Brain pericyte (primary cell): ENCODE results near the gene HIP1.
A peak's percentile ranks its signal among the peaks of the same experiment; 100 is the strongest.
"Not testable (repeated sequence)": the region's sequence is repeated elsewhere in the genome, so short reads cannot be mapped to it uniquely, and the experiment has no call there.

Source experiments
- DNase-seq: peaks from one replicate; pipeline ENCODE4 v3.0.0-alpha.2; 2012; ENCODE audit warnings: low read depth, low spot score

HIP1 gene

DNA sequence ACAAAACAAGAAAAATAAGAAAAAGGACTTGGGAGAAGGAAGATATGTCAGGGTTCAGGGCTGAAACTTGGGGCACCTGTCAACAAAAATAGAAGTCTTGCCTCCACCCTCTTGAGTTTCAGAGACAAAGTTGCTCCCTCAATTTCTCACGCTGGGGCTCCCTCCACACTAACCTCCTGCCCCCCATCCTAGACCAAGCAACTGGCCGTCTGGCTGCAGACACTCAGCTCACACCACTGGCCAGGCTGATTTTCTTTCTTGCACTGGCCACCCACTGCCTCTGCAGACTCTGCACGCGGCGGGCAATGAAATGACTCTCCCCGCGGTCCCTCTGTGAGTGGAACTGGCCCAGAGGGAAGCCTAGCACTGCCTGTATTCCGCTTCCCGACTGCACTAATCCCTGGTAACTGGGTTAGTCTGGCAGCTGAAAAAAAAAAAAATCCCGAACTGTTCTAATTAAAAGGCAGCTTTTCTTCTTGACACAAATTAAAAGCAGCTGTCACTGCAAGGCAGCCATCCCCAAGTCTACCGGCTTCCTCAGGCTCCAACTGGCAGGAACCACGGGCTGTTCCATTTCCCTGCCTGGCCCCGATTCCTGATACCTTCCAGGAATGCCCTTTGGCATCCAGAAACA lies 163.1 kb downstream of the HIP1 start:
- no peak for DNase-seq

DNA sequence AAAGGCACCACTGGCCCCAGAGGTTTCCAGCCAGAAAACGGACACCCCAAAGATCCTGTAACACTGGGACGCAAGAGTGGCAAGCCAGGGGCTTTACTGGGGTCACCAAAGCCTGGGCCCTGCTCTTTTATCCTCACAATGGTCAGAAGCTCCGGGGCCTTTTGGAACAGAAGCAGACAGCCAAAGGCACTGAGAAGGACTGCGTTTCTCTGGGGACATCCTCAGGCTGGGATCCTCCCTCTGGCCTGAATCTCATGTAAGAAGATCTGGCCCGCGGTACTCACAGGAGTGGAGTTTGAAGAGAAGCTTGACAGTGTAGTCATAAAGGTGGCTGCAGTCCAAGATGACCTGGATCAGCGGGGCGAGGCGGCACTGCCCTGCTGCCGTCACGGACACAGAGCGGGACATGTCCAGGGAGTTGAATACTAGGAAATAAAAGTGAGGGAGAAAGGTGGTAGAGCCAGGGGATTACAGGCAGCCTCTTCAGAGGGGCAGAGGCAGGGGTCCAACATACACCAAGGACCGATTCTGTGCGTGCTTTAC lies 165.2 kb downstream of the HIP1 start:
- DNase-seq = no peak

DNA sequence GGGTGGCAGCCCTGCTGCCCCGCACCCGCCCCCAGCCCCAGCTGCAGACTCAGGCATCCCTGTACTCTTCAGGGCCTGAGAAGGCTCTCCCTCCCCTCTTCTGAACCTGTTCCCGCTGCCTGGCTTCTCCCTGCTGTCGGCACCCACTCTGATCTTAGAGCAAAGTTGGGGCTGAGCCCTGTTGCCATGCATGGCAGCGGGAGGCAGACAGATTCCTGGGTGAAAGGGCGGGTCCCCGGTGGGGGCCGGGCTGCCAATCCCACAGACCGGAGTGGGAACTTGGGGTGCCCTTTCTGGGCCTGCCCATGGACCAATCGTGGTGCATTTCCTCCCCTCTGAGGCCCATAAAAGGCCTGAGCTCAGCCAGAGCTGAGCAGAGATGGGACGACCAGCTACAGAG lies 165.9 kb downstream of the HIP1 start:
- DNase-seq = no peak

DNA sequence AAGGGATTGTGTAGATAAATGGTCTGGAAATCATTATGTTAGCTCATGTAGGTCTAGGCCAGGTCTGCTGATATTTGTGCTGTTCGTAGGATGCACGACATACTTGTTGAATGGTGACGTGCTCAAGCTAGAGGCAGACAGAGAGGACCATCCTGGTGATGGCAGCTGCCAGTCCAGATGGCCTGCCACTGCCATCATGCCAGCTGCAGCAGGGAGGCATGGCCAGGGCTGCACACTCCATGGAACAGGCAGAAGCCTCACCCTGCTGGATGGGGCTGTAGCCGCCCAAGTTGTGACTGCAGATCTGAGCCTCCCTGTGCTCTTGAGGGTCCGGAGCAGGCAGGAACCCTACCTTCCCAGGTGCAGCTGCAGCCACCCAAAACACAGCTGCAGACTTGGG lies 166.3 kb downstream of the HIP1 start:
- no peak for DNase-seq

DNA sequence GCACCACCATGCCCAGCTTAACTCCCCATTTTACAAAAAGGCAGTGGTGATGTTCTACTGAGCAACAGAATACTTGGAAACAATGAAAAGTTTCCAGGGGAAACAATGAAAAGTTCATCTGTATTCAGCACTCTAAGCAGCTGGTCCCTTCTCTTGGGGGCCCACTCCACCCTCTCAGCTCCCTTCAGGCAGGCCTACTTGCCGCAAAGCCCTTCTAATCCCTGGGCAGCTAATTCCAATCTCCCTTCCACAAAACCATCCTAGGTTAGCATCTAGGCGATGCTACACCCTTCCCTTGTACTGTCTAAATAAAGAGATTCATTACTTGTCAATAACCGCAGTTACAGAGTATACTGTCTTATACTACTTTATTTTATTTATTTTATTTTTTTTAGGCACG lies 167.5 kb downstream of the HIP1 start:
- no peak for DNase-seq

DNA sequence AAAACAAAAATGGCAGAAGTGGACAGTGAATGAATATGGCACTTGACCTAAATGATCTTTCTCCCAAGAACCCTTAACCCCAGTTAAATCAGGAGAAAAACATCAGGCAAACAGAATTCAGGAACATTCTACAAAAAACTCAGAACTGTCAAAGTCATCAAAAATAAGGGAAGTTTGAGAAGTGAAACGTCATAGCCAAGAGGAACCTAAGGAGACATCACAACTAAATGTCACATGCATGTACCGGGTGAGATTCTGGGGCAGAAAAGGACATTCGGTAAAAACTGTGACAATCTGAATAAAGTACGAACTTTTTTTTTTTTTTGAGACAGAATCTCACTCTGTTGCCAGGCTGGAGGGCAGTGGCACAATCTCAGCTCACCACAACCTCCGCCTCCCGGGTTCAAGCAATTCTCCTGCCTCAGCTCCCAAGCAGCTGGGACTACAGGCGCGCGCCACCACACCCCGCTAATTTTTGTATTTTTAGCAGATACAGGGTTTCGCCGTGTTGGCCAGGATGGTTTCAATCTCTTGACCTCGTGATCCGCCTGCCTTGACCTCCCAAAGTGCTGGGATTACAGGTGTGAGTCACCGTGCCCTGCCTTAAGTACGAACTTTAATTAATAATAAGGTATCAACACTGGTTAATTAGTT lies 169.0 kb downstream of the HIP1 start:
- not testable (repeated sequence) for DNase-seq

DNA sequence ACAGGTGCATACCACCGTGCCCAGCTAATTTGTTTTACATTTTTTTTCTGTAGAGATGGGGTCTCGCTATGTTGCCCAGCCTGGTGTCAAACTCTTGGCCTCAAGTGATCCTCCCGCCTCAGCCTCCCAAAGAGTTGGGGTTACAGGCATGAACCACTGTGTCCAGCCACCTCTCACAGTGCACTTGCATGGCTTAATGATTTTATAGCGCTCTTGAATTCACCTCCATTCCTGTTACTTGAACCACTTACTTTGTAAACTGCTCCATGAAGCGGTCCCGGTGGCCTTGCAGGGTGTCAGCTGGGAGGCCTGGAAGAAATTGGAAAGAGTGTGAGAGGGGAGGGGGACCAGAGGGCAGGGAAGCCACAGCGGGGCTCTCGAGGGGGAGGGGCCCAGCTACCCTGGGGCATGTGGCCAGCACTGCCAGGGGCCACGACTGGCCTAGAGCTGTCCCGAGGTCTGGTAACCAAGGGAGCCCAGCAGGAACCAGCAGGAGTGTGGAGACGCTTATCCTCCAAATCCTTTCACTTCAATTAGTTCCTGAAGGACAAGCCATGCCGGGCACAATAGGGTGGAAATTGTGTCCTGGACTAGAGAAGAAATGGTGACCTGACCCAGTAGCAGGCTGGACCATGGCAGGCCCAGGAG lies 170.7 kb downstream of the HIP1 start:
- no peak for DNase-seq

DNA sequence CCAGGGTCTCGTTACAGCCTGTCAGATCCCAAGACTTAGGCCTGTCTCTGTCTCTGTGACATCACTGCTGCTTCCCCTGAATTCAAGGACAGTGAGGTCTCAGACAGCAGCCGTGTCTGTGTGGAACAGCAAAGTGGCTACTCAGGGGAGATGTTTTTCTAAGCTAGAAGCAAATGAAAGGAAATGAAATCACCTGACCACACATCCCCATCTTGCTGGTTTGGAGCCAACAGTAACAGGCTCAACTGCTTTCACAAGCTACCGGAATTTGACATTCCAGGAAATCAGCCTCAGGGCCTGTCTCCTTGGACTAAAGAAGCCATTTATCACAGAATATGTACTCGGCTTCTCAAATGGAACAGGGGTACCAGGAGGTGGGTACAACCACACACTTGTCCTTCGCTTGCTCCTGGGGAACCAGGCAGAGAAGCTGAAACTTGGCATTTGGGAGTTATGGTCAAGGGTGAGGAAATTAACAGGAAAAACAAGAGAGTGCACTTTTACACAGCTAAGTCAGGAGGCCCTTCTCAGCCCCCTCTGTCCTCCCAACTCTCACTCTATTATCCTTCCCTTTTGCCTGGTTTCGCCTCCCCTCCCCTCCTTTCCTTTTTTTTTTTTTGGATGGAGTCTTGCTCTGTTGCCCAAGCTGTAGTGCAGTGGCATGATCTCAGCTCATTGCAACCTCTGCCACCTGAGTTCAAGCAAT lies 173.5 kb downstream of the HIP1 start:
- peak; percentile 53 for DNase-seq

DNA sequence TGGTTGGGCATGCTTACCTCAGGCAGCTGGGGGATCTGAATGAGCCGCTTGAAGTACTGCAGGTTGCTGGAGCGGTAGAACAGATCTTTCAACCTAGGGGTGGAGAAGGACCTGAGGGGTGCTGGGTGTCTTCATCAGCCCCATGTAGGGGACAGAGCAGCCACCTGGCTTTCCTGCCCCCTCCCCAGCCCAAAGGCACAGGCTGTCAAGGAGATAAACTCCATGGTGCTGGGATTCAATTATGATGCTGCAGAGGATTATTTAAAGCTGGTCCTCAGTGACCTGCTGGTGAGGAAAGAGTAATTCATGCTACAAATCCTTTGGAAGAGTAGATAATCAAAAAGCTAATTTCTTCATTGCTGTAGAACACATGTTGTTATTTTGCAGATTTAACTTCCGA lies 175.6 kb downstream of the HIP1 start:
- DNase-seq = no peak

DNA sequence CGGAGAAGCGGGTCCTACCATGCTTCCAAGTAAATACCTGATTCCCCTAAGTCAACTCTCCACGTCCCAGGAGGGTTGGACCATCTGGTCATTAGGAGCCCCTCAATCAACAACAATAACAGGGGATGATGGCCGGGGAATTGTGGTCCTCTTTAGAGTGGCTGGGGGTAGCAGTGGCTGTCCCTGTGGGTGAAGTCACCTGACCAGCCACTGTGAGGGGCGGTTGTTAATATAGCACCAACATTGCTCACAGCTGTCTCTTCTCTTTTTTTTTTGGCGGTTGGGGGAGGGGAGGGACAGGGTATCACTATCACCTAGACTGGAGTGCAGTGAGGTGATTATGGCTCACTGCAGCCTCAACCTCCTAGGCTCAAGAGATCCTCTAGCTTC lies 178.8 kb downstream of the HIP1 start:
- no peak for DNase-seq

DNA sequence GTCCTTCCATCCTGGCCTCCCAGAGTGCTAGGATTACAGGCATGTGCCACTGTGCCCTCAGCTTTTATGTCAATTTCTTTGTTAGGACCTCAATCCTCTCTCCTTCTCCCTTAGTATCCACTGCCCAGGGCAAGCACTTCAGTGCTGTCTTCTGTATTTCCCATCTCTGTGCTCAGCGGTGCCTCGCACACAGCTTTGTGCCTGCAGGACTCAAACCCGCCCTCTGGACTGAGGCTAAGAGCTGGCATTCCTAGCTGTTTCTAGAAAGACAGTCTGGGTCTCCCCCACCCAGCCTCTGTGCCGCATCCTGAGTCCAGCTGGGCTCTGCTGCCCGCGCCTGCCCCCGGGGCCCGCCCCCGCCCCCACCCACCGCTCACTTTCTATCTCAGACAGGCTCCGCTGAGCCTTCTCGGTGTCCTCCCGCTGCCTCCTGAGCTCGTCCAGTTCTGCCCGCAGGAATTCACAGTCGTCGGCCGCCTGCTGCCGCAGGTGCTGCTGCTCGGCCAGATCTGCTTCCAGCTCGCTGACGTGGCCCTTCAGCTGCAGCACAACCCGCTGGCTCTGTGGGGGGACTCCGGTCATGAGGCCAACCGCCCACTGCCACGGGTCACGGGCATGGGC lies 179.3 kb downstream of the HIP1 start:
- DNase-seq = peak; percentile 21

DNA sequence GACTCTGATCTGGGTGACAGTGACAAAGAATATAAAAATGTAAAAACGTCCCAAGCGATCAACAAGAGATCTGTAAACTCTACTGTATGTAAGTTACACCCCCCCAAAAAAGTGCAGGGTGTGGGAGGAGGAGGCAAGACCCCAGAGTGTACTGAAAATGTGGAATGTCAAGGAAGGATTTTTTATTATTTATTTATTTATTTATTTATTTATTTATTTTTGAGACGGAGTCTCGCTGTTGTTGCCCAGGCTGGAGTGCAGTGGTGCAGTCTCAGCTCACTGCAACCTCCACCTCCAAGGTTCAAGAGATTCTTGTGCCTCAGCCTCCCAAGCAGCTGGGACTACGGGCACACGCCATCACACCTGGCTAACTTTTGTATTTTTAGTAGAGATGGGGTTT lies 181.9 kb downstream of the HIP1 start:
- DNase-seq = not testable (repeated sequence)

DNA sequence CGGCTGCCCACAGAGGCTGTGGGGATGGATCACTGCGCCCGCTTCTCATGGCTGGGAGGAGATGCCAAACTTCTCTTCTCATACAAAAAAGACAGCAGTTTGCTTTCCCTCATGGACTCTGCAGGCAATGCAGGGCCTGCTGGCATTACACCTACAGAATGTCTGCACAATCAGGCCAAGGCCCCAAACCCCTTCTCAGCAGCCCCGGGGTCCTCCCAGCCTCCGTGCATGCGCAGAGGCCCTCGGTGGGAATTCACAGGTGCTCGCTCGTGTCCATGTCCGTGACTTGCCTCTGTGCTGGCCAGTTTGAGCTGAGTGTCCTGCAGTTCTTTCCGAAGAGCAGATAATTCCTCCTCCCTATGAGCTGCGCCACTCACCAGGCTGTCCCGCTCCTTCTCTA lies 183.0 kb downstream of the HIP1 start:
- no peak for DNase-seq

DNA sequence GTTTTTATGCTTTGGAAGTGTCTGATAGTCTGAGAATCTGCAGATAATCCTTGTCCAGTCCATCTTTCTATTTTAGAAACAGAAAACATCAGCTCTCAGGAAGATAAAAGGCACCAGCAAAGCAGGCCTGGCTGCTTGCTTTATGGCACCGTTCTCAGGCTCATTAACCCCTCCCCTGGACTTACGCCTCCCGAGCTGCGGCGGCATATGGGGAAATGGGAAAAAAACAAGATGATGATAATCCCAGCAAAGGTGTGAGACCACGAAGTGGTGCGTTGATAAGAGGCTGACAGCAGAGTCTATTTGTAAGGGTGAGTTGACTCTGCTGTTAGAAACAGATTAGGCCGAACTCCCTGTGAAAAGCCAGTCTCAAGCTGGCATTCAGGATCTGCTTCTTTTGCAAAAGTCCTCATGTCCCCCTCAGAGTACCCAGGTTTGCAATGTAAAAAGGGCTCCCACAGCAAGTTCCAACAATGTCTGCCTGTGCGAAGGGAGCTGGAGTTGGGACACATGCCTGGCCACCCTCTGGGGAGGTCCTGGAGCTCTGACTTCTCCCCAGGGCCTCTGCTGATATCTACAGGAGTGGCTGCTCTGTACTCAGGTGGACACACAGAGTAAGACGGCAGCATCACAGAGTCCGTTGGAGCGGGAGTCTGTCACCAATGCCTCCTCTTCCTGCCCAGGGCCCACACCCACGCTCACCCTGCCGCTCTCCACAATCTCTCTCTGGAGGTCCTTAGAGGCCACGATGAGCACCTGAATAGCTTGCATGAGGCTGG lies 192.3 kb downstream of the HIP1 start:
- DNase-seq = no peak

DNA sequence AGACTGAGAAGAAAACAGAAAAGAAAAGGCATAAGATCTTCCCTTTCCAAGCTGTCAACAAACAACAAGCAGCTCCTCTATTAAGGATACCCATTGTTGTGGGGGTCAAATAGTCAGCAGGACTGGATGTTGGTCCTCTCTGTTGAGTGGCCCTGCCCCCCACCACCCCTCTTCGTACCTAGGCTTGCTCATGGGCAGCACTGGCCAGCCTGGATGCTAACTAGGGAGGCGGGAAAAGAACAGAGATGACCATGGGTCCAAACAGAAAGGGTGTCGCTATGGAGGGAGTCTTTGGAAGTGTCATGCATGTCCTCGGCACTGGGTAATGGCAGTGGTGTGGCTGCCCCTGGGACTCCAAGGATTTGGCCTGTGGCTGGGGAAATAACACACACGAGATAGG lies 201.0 kb downstream of the HIP1 start:
- no peak for DNase-seq

DNA sequence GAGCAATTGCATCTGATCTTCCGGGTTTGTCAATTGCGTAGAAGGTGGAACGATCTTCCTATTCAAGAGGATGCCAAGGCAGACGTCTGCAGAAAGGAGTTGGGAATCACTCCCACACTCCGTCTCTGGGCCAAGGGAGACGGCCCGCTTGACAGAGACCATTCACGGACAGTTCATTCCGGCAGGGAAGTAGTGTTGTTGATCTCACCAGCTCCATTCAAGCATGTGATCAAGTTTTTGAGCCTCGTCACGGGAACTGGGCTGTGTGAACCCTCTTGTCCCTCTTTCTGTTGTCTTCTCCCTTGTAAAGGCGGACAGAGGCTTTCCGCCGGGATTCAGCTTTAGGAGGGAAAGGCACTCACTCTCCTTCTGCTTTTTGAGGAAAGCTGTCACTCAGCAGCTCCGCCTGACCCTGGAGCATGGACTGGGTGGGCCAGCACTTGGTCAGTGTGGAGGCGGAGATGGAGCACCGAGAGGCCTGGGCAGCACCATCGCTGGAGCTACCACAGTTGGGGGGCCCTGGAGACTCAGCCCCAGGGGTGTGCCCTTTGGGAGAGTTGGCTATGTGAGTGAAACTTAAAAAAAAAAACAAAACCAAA lies 201.7 kb downstream of the HIP1 start:
- DNase-seq = no peak

DNA sequence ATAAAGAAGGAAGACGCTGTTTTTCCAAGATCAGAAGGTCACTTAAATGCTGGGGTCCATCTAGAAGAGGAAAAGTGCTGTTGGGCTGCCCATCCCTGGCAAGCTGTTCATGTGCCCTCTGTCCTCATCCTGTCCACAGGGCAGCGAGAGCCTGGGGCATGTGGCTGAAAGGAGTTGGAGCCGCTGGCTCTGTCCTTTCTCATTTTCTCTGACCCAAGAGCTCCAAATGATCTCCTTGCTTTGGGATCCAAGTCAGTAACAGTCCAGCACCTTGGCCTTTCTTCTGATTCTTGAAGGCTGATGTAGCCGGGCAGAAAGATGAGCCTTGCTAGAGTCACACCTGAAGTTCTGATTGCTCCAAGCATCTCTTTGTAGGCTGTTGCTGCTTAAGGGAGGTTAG lies 202.2 kb downstream of the HIP1 start:
- no peak for DNase-seq

DNA sequence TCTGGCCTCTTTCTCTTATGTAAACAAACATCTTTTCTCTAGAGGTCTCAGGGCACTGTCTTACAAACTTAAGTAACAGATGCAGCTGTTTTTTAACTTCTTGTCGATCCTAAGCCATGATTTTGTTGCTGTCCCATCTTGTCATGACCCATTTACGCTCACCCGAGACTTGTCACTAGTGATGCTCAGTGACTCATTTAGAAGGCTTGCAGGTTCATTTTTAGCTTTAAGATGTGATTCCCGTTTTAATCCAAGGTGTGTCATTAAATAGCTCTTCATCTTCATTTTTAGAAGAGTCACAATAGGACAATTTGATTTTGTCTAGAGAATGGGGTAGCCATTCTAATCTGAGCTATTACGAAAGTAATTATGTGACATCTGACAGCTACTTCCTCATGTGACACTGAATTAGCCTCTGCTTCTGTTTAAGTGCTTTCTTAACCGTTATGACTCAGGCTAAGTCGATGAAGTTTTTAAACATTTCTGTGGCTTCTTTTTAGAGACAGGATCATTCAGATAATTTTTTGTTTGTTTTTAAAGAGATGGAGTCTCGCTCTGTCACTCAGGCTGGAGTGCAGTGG lies 203.9 kb downstream of the HIP1 start:
- no peak for DNase-seq

DNA sequence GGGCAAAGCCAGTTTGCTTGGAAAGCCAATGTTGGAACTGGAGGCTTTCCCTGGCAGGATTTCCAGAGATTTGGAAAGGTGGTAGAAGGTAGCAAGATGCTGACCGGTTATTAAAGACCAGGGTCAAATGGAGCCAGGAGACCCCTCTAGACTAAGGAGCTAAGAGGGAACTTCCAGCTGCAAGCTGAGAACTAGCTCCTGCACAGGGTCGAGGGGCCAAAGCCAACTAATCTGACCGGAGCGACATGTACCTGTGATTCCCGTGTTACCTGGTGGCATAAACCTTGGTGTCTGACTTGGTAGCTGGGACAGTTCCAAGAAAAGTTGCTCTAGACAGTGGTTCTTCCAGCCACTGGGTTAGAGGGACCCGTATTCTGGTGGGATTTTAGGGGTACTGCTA lies 204.8 kb downstream of the HIP1 start:
- DNase-seq = no peak

DNA sequence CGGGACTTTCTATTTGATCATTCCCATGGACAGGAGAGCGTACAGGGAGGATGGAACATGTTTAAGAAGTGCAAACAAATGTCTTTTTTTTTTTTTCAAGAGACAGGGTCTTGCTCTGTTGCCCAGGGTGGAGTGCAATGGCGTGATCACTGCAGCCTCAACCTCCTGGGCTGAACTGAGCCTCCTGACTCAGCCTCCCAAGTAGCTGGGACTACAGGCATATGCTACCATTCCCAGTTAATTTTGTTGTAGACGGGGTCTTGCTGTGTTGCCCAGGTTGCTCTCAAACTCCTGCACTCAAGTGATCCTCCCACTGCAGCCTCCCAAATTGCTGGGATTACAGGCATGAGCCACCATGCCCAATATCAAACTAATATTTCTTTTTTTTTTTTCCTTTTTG lies 206.1 kb downstream of the HIP1 start:
- no peak for DNase-seq
